ENCODE results near the gene GATD1.

GATD1 gene, protein sequence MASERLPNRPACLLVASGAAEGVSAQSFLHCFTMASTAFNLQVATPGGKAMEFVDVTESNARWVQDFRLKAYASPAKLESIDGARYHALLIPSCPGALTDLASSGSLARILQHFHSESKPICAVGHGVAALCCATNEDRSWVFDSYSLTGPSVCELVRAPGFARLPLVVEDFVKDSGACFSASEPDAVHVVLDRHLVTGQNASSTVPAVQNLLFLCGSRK

GRCh38 chr11:777288-778255 is at the start of gene GATD1:
Gene GATD1 (minus strand): TSS chr11:777487. CDS start chr11:777462, 25 bp downstream.
- peak; percentile 95 for DNase-seq

GRCh38 chr11:826836-827145 is 49.5 kb upstream of the GATD1 start:
- DNase-seq = no peak

GRCh38 chr11:826227-826621 is 48.9 kb upstream of the GATD1 start:
- no peak for DNase-seq

DNA sequence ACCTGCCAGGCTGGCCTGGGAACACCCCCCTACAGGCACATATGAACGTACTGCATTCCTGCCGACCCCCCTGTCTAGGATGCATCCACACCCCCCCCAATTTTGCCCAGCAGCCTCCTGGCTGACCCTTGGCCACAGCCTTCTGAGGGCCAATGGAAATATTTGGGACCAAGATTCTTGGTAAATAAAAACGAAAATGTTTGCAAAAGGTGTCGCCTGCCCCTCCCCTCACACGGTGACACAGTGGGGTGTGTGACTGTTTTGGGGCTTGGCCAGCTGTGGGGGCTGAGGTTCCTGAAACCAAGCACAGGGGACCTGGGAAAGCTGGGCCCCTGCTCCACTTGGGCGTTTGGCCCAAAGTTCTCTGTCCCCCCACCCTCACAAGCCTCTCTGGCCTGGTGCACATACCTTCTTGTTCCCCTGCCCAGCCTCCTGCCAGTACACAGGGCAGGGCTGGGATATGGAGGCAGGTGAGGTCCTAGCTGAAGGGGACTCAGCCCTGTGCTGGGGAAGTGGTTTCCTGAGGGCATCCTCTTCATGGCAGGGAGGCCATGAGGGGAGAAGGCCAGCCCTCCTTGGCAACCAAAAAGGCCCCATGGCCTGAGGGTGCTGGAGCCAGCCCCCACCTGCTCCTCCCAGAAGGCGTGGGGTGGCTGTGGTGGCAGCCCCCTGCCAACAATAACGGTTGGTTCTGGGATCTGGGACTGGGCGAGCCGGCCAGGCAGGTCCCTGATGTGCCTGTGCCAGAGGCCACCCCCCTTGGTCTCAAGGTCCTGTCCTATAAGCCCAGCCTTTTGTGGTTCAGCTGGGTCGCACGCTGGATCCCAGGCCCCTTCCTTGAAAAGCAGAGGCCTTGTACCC is 48.3 kb upstream of the GATD1 start:
- DNase-seq = no peak

DNA sequence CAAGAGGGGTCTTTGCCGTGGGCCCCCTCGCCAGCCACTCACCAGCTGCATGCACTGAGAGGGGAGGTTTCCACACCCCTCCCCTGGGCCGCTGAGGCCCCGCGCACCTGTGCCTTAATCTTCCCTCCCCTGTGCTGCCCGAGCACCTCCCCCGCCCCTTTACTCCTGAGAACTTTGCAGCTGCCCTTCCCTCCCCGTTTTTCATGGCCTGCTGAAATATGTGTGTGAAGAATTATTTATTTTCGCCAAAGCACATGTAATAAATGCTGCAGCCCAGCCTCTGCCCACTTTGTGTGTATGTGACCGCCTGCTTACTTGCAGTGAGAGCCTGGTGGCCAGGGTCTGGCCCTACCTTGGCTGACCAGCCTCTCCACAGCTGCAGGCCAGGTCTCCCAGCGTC is 47.7 kb upstream of the GATD1 start:
- DNase-seq = no peak

GRCh38 chr11:824292-824880 is 47.1 kb upstream of the GATD1 start:
- no peak for DNase-seq

GRCh38 chr11:823441-824291 is 46.4 kb upstream of the GATD1 start:
- no peak for DNase-seq

- DNase-seq = no peak
These were observed 44.5 kb upstream of the GATD1 start for GRCh38 chr11:821512-822371.

DNA sequence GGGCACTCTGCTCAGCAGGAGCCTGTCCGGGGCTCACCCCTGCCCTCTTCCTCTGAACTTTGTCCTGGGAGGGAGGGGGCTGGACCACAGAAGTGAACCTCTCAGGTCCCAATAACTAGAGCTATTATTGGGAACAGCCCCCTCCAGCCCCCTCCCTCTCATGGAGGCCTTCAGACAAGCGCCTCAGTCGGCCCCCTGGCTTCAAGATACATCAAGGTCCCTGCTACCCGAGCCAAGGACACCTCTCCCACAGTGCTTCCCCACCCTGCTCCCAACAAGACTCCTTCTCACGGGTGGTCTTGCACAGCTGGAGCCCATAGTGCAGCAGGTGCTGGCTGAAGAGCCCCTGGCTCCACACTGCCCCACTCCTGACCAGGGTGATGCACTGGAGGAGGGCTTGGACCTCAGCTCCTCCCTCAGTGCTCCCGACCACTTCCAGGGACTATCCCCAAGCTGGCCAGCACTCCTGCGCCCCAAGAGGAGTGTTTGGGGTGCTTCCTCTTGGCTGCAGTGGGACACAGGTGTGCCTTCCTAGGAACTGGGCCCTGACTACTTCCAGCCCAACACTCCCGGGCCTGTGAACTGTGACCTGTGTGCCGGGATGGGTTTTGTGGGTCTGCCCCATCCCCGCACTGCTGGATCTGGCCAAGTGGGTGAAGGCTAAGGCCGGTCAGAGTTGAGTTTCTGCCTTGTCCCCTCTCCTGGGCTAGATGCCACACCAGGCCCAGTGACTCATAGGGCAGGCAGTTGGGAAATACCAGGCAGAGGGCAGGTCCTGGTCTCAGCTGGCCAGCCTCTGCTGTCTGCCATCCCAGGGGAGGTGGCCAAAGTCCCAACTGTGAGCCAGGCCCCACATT is 43.6 kb upstream of the GATD1 start:
- no peak for DNase-seq

- peak; percentile 85 for DNase-seq
These were observed 42.8 kb upstream of the GATD1 start for GRCh38 chr11:819943-820649.

GRCh38 chr11:819129-819931 is 42.0 kb upstream of the GATD1 start:
- DNase-seq = peak; percentile 93

DNA sequence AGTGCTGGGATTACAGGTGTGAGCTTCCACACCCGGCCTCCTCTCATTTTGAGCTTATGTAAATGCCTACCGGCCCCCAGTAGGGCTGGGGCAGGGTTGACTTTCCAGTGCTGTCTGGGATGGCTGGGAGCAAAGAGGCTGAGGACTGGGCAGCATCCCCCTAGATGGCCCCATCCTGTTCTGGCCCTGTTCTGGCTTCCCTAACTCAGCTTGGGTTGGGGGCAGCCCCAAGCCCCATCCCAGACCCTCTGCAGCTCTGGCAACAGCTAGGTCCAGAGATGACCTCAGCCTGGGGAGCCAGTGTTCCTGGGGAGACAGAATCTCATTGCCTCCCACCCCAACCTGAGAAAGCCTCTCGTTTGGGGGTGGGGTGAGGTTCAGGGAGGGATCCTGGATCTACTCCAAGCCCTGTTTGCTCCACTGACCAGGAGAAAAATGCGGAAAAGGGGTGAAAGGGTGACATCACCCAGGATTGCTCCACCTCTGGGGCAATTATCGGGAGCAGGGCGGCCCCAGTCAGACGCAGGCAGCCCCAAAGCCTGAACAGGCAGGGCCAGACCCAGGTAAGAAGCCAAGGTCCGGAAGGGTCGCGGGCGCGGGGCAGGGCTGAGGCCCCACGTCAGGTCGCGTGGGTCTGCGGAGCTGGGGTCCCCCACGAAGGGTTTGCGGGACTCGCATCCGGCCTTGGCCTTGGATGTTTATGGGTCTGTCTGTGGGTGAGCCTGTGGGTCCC is 41.3 kb upstream of the GATD1 start, which contains the start of gene PNPLA2:
Gene PNPLA2 (plus strand): TSS at position 519 of the 733 bp plus-strand sequence. CDS start 805 bp downstream, outside the sequence.
- no peak for DNase-seq

- no peak for DNase-seq
These were observed 39.1 kb upstream of the GATD1 start for GRCh38 chr11:816433-816779.

GRCh38 chr11:815675-816432 is 38.6 kb upstream of the GATD1 start:
- DNase-seq = no peak

DNA sequence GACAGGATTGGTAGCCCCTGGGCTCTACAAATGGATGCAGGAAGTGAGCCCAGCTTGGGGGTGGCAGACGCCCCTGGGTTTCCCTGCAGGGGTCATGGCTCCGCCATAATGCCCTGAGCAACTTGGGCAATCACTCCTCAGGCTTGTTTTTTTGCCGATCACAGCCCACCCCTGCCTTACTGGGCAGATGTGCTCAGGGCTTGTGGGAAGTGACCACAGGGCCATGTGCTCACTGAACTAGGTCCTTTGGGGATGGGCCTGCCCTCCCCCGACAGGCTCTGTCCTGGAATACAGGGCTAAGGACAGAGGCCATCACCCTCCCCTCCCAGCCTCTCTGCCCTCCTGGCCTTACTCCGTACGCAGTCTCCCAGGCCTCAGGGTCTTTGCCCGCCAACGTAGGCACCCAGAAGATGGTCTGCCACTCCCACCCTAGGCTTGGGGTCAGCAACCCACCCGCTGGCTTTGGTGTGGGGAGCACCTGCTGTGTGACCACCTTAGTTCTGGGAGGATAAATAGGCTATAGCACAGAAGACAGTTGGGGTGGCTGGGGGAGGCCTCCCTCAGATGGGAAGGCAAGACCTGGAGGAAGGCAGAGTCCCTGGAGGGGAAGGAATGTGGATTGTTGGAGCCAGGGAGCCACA is 36.3 kb upstream of the GATD1 start:
- DNase-seq = no peak

DNA sequence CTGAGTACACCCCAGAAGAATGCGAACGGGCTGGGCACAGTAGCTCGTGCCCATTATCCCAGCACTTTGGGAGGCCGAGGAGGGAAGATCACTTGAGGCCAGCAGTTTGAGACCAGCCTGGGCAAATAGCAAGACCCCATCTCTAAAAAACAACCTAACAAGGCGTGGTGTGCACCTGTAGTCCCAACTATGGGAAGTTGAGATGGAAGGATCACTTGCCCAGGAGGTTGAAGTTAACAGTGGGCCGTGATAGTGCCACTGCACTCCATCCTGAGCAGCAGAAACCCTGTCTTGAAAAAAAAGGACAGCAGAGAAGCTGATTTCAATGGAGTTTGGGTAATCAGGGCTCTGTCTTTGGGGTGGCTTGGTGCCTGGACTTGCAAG is 35.8 kb upstream of the GATD1 start:
- DNase-seq = no peak

All from femur (tissue), 1 donor.